Measurements from ENCODE around the gene AKAP12.

AKAP12 gene

GRCh38 chr6:151236668-151237401 lies 2.9 kb upstream of the AKAP12 start:
- DNase-seq, result no peak

DNA sequence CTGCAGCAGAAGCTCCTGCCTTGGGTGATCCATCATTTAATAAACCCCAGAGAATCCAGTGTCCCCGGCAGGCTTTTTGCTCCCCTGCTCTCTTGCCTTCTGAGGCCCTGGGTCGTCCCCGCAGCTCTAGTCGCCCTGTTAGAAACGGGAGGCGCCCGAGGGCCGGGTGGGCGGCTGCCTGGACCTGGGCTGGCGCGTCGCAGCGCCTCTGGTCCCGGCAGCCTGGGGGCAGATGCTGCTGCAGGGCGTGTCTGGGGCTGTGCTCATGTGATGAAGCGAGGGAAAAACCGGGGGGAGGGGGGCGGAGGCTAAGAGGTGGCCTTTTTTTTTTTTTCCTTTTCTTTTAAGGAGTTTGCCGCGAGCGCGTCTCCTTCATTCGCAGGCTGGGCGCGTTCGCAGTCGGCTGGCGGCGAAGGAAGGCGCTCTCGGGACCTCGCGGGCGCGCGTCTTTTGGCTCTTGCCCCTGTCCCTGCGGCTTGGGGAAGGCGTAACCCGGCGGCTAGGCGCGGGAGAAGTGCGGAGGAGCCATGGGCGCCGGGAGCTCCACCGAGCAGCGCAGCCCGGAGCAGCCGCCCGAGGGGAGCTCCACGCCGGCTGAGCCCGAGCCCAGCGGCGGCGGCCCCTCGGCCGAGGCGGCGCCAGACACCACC lies 394 bp downstream of the AKAP12 start:
- no peak for DNase-seq

GRCh38 chr6:151240791-151241642 lies 1.2 kb downstream of the AKAP12 start:
- no peak for DNase-seq

- no peak for DNase-seq
These were observed 2.1 kb downstream of the AKAP12 start for GRCh38 chr6:151241853-151242252.

DNA sequence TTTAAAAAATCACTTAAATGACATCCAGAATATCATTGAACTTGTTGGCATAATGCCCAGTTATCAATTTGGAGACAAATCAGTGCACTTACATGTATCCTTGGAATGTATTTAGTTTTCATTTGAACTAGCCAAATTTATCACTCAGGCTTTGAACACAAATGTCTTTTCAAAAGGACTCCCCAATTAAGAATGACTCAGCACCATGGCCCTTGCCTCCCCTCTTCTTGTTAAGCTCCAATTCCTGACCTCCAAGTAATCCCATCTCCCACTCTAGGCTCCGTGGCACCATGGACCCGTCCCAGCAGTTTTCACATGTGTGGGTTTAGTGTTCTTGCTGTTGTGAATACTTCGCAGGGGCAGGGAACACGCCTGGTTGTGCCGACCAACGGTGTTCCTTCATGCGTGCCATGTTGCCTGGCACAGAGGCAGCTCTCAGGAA lies 2.7 kb downstream of the AKAP12 start:
- DNase-seq, result no peak

- no peak for DNase-seq
These were observed 3.7 kb downstream of the AKAP12 start for GRCh38 chr6:151243481-151243880.

DNA sequence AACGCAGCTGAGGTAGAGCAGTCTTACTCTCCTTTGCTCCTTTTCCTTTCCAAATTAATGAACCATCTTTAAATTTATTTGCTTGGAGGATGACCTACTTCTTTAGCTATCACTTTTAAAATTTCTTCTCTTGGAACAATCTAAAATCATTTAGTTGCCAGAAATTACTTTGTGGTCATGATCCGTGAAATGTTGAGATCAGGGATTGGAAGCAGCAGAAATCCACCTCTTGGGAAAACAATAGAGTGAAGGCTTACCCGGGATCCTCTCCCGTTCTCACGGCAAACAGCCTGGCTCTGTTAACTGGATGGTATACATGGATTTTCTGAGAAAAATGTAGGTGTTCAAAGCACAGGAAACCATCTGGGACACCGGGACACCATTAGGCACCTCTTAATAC lies 7.7 kb downstream of the AKAP12 start:
- no peak for DNase-seq

- no peak for DNase-seq
These were observed 8.5 kb downstream of the AKAP12 start for GRCh38 chr6:151248295-151248694.

GRCh38 chr6:151252634-151253033 lies 12.9 kb downstream of the AKAP12 start:
- no peak for DNase-seq

GRCh38 chr6:151254451-151255081 lies 14.8 kb downstream of the AKAP12 start:
- DNase-seq, result no peak

- no peak for DNase-seq
These were observed 16.0 kb downstream of the AKAP12 start for GRCh38 chr6:151255811-151256210.

DNA sequence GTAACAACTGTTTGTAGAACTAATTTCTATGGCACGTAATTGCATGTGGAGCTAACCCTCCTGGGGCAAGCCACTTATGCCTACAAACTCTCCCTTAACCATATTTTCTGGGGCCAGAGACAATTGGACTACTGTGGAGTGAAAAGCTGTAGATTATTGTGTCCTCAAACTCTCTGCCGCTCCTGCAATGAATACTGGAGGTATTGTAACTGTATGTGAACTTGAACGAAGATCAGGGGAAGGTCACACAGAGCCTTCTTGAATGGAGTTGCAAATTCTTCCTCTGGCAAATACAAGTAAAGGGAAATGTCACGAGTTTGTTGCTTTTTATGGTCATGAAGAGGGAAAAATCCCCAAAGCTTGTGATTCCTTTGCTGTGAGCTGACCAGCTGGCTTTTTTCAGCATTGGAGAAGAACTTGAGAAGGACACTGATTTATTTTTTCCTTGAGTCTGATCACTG lies 18.2 kb downstream of the AKAP12 start:
- DNase-seq, result no peak

GRCh38 chr6:151260205-151260604 lies 20.4 kb downstream of the AKAP12 start:
- no peak for DNase-seq

GRCh38 chr6:151263035-151263434 lies 23.3 kb downstream of the AKAP12 start:
- DNase-seq, result no peak

DNA sequence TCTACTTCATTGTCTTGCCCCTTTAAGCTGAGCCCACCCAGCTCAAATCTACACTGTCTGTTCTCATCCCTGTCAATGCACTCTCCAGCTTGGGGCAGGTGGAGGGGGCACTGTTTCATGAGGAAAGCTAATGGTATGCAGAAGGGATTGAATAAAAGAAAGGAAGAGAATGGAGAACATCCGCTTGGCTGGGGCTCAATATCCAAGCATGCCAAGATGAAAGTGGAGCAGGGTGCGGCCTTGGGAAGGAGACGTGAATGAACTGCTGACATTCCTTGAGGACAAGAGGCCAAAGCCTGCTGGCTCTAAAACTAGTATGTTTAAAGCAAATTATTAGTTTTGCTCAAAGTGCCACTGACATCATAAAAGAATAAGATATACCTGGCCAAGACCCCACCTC lies 24.2 kb downstream of the AKAP12 start:
- no peak for DNase-seq

- DNase-seq, result no peak
These were observed 25.5 kb downstream of the AKAP12 start for GRCh38 chr6:151265282-151265681.

GRCh38 chr6:151269321-151269995 lies 29.7 kb downstream of the AKAP12 start:
- no peak for DNase-seq

- no peak for DNase-seq
These were observed 35.4 kb downstream of the AKAP12 start for GRCh38 chr6:151275121-151275520.

GRCh38 chr6:151275566-151275965 lies 35.8 kb downstream of the AKAP12 start:
- no peak for DNase-seq

GRCh38 chr6:151276112-151276740 lies 36.5 kb downstream of the AKAP12 start:
- DNase-seq, result no peak

DNA sequence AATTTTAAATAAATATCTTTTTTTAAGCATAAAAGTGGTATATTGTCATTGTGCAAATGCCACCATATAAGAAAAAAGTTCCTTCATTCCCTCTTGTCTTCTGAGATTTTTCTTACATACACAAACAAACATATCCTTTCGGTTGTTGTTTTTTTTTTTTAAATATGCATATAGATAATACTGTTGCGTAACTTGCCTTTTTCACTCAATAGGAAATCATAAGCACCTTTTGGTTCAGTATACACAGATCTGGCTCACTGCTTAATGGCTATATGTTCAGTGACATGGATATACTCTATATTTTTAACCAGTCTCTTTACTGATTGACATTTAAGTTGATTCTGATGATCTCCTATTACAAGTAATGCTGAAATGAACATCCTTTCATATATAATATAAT lies 40.1 kb downstream of the AKAP12 start:
- DNase-seq, result no peak

GRCh38 chr6:151280859-151281258 lies 41.1 kb downstream of the AKAP12 start:
- no peak for DNase-seq

Measured in stimulated activated naive CD4-positive, alpha-beta T cell (primary cell).